Esophagus squamous epithelium (tissue), 5 donors: Measurements from ENCODE around the gene CCNYL1. TPM values are rescaled to one million over a fixed set of nuclear protein-coding genes. Genes with fewer than 3 reads are reported as not detected.
"Not testable (repeated sequence)": the region's sequence is repeated elsewhere in the genome, so short reads cannot be mapped to it uniquely, and the experiment has no call there.

Source experiments
- DNase-seq: peaks from one replicate; lab custom pipeline; 2025; lab: John Stamatoyannopoulos, UW
- H3K27ac ChIP-seq, 4 donors: fragments of 200-600 bp; sonication (generic); one replicate each; pipeline ENCODE4 v1.5.1; 2016 to 2019; ENCODE audit warnings: mild to moderate bottlenecking in 1 of 4
- H3K27me3 ChIP-seq, 4 donors: fragments of 200-600 bp; sonication (generic); 1 replicate in 3 of 4; 2 replicates in 1 of 4; pipeline versions ENCODE4 v1.5.1 to v1.6.0; 2017 to 2021; ENCODE audit warnings: antibody characterized with exemption in 1 of 4
- H3K36me3 ChIP-seq, 3 donors: fragments of 200-600 bp; sonication (generic); one replicate each; pipeline ENCODE4 v1.5.1; 2016 to 2019
- H3K4me1 ChIP-seq, 3 donors: fragments of 200-600 bp; sonication (generic); one replicate each; pipeline ENCODE4 v1.5.1; 2017 to 2019
- H3K4me3 ChIP-seq, 4 donors: fragments of 200-600 bp; sonication (generic); 1 replicate in 3 of 4; 2 replicates in 1 of 4; pipeline ENCODE4 v1.5.1; 2016 to 2019; ENCODE audit warnings: mild to moderate bottlenecking in 2 of 4, moderate library complexity in 1 of 4
- H3K9me3 ChIP-seq, 3 donors: fragments of 200-600 bp; sonication (generic); one replicate each; pipeline ENCODE4 v1.5.1; 2016 to 2019
- POLR2A ChIP-seq, 4 donors: fragments of 450-650 bp; IDR thresholded peaks; one replicate each; pipeline ENCODE4 v1.6.1; 2017; ENCODE audit warnings: antibody characterized with exemption in 4 of 4, mild to moderate bottlenecking in 4 of 4, moderate library complexity in 3 of 4
- WGBS, 2 donors: methylation state at CpG; one replicate each; pipeline ENCODE4 v1.1.5; 2018; 5-methylcytosine and 5-hydroxymethylcytosine counted together
- intact Hi-C: fragments of 100-400 bp; cut with DNase I; formaldehyde crosslinking; loops from one replicate; pipeline ENCODE4 v1.15.0; 2022
- total RNA-seq, 4 donors: library from RNA; depleted of rRNA; stranded (reverse); fragments of >200 nt; gene quantifications; one replicate each; pipeline ENCODE4 v1.1.0, GENCODE V29; 2016
- TF ChIP-seq, protein P1 (sequence below), 6 experiments: fragments of 450-650 bp in 4 of 6; fragments of 200-600 bp in 2 of 6; sonication (generic) in 2 of 6; IDR thresholded peaks; one replicate each; pipeline ENCODE4 v1.5.1; 2016 to 2019; ENCODE audit warnings: antibody characterized with exemption in 6 of 6, mild to moderate bottlenecking in 4 of 6, moderate library complexity in 4 of 6
- donor health status: DM: yes; HTN: yes; CAD: no.

Gene CCNYL1
- total RNA-seq, 4 donors from 2014 or later: 12.6 to 24.8 (median 15.4) TPM

DNA sequence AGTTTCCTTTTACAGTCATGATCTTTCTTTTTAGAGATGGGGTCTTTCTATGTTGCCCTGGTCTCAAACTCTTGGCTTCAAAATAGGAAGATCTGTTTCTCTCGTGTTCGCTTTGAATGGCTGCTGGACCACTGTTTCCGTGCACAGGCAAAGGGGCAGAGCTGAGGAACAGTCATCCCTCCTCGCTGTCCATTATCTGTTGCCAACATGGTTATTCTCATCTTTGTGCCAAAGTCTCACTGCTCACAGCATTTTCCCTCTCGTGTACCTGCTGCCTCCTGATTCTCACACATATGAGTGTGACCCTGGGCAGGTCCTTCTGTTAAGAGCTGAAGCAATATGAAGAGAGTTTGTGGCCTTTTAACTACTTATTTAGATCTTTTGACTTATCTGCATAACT lies 28.0 kb upstream of the CCNYL1 start:
- 83 to 89% methylated on average over 5 of the region's 5 CpGs for WGBS, 2 donors
- Histone ChIP-seq H3K27ac (no peak overlapping the region), H3K9me3 (no peaks in the 10 kb centered on the region)

DNA sequence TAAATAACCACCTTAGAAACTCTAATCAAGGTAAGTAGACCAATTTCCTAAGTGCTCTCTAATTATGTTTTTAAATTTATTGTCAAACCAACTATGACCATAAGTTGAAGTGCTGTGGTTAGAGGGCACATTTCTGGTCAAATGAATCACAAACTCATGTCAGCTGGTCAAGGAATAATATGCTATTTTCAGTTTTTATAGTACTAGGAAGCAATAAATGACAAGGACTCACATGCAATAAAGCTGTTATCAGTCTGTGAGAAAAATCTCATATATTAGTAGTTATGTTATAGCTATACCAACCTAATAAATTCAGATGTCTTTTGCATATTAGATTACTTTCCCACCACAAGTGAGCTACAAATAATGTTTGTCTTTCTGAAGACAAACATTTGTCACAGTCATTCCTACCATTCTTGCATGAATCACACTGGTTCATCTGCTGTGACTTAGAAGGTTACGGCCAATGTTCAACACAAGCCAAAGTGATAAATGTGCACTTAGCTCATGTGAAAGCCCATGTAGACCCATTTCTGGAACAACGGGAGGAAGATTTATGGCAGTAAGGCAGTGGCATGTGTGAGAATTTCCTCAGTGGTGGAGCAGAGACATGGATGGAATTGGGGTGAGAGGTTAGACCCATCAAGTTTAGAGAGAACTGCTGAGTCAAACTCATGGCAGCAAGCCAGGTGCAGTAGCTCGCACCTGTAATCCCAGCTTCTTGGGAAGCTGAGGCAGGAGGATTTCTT lies 27.4 kb upstream of the CCNYL1 start:
- Histone ChIP-seq H3K9me3 (no peaks in the 10 kb centered on the region), H3K4me1 (no peaks in the 10 kb centered on the region), H3K27me3 (peaks cover 0 to 12% (median 0%) of the 10 kb centered on the region in 4 donors), H3K4me3 (no peak overlapping the region), H3K27ac (no peak overlapping the region), H3K36me3 (no peaks in the 10 kb centered on the region)
- TF ChIP-seq, protein P1, sequence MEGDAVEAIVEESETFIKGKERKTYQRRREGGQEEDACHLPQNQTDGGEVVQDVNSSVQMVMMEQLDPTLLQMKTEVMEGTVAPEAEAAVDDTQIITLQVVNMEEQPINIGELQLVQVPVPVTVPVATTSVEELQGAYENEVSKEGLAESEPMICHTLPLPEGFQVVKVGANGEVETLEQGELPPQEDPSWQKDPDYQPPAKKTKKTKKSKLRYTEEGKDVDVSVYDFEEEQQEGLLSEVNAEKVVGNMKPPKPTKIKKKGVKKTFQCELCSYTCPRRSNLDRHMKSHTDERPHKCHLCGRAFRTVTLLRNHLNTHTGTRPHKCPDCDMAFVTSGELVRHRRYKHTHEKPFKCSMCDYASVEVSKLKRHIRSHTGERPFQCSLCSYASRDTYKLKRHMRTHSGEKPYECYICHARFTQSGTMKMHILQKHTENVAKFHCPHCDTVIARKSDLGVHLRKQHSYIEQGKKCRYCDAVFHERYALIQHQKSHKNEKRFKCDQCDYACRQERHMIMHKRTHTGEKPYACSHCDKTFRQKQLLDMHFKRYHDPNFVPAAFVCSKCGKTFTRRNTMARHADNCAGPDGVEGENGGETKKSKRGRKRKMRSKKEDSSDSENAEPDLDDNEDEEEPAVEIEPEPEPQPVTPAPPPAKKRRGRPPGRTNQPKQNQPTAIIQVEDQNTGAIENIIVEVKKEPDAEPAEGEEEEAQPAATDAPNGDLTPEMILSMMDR (IDR thresholded peaks at IDR 0.05): no peak
- no peak for TF ChIP-seq POLR2A (IDR thresholded peaks at IDR 0.05)
- 42 to 43% methylated on average over 3 of the region's 3 CpGs for WGBS, 2 donors
- intact Hi-C loops: no loop called here
- no peak for DNase-seq

More for the DNA sequence above, 28.0 kb upstream of the CCNYL1 start:
- H3K4me1 ChIP-seq: no peaks in the 10 kb centered on the region
- peaks cover 0 to 12% (median 0%) of the 10 kb centered on the region in 4 donors for H3K27me3 ChIP-seq
- H3K4me3 ChIP-seq: no peak overlapping the region
- no peaks in the 10 kb centered on the region for H3K36me3 ChIP-seq
- intact Hi-C loops: no loop called here
- TF ChIP-seq, protein P1 (IDR thresholded peaks at IDR 0.05): no peak
- no peak for TF ChIP-seq POLR2A (IDR thresholded peaks at IDR 0.05)
- no peak for DNase-seq

DNA sequence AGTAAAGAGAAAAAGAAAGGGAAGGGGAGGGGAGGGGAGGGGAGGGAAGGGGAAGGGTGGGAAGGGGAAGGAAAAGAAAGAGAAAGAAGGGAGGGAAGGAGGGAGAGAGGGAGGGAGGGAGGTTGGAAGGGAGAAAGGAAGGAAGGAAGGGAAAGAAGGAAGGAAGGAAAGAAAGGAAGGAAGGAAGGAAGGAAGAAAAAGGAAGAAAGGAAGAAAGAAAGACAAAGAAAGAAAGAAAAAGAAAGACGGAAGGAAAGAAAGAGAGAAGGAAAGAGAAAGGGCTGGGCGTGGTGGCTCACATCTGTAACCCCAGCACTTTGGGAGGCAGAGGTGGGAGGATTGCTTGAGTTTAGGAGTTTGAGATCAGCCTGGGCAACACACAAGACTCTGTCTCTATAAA lies 24.6 kb upstream of the CCNYL1 start:
- WGBS, 2 donors: 55 to 72% methylated on average over 2 of the region's 2 CpGs
- Histone ChIP-seq H3K36me3 (no peaks in the 10 kb centered on the region), H3K4me1 (peaks cover 0 to under 1% (median under 1%) of the 10 kb centered on the region in 3 donors), H3K4me3 (no peak overlapping the region), H3K9me3 (no peaks in the 10 kb centered on the region), H3K27ac (no peak overlapping the region), H3K27me3 (no peaks in the 10 kb centered on the region)
- TF ChIP-seq POLR2A (IDR thresholded peaks at IDR 0.05): no peak
- TF ChIP-seq, protein P1 (IDR thresholded peaks at IDR 0.05): no peak
- intact Hi-C loops: no loop called here
- DNase-seq: no peak

DNA sequence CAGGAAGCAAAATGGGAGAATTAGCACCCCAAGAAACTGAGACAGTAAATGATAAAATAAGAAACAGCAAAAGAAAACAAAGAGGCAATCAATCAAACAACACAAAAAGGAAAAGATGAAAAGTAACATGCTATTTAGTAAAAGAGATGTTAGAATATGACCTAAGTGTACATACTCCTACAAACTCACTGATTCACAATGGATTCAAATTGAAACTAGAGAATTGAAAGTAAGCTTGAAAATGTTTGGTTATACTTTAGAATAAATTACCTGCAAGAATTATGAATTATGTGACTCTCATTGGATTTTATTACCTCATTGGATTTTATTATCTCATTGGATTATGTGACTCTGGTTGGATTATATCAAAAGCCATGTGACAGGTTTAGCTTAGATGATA lies 22.8 kb upstream of the CCNYL1 start:
- Histone ChIP-seq H3K27me3 (no peaks in the 10 kb centered on the region), H3K27ac (no peak overlapping the region), H3K4me3 (no peak overlapping the region), H3K36me3 (no peaks in the 10 kb centered on the region), H3K9me3 (no peaks in the 10 kb centered on the region), H3K4me1 (peaks cover 0 to 11% (median 4%) of the 10 kb centered on the region in 3 donors)
- no peak for DNase-seq
- intact Hi-C loops: no loop called here
- no peak for TF ChIP-seq POLR2A (IDR thresholded peaks at IDR 0.05)
- TF ChIP-seq, protein P1 (IDR thresholded peaks at IDR 0.05): no peak

DNA sequence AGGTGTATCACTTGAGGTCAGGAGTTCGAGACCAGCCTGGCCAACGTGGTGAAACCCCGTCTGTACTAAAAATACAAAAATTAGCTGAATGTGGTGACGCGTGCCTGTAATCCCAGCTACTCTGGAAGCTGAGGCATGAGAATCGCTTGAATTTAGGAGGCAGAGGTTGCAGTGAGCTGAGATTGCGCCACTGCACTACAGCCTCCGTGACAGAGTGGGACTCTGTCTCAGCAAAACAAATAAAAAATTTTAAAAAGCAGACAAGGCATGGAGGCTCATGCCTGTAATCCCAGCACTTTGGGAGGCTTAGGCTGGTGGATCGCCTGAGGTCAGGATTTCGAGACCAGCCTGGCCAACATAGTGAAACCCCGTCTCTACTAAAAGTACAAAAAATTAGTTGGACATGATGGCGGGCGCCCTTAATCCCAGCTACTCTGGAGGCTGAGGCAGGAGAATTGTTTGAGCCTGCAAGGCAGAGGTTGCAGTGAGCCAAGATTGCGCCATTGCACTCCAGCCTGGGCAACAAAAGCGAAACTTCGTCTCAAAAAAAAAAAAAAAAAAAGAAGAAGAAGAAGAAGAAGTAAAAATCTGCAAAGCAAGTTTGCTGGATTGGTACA lies 20.5 kb upstream of the CCNYL1 start:
- H3K9me3 ChIP-seq, H3K4me3 ChIP-seq, H3K36me3 ChIP-seq, DNase-seq, intact Hi-C loops, H3K27ac ChIP-seq, H3K27me3 ChIP-seq: not testable (repeated sequence)
- 64 to 72% methylated on average over 16 of the region's 16 CpGs for WGBS, 2 donors
- peaks cover 0 to 18% (median 4%) of the 10 kb centered on the region in 3 donors for H3K4me1 ChIP-seq
